H9 (cell line): ENCODE measurements around the gene LSP1. TPM values are rescaled to one million over a fixed set of nuclear protein-coding genes. Genes with fewer than 3 reads are reported as not detected.

Source experiments
- DNase-seq: peaks from one replicate; pipeline ENCODE4 v3.0.0-alpha.2; 2017
- H2AFZ ChIP-seq: one replicate; pipeline ENCODE4 v1.6.1; 2013; ENCODE audit warnings: mild to moderate bottlenecking, low read length, control low read depth, moderate library complexity
- H2AK5ac ChIP-seq: 2 replicates; pipeline ENCODE4 v1.6.1; 2013; ENCODE audit warnings: low read length, control low read depth, mixed read lengths; ENCODE audit not compliant: insufficient read length
- H2BK120ac ChIP-seq: one replicate; pipeline ENCODE4 v1.6.1; 2013; ENCODE audit warnings: low read depth, mild to moderate bottlenecking, low read length, control low read depth, inconsistent platforms; ENCODE audit not compliant: poor library complexity, severe bottlenecking
- H2BK12ac ChIP-seq: 2 replicates; pipeline ENCODE4 v1.6.1; 2013; ENCODE audit warnings: low read length, control low read depth, mixed read lengths, low read depth; ENCODE audit not compliant: insufficient read length
- H2BK15ac ChIP-seq: 2 replicates; pipeline ENCODE4 v1.6.1; 2013; ENCODE audit warnings: low read depth, low read length, control low read depth
- H2BK20ac ChIP-seq: one replicate; pipeline ENCODE4 v1.6.1; 2013; ENCODE audit warnings: low read depth, mild to moderate bottlenecking, low read length, control low read depth, inconsistent platforms; ENCODE audit not compliant: poor library complexity, severe bottlenecking
- H2BK5ac ChIP-seq: 2 replicates; pipeline ENCODE4 v1.6.1; 2013; ENCODE audit warnings: low read length, control low read depth, mixed read lengths; ENCODE audit not compliant: insufficient read length
- H3K14ac ChIP-seq: 2 replicates; pipeline ENCODE4 v1.6.1; 2013; ENCODE audit warnings: low read length, control low read depth; ENCODE audit not compliant: insufficient read depth
- H3K18ac ChIP-seq: 2 replicates; pipeline ENCODE4 v1.6.1; 2013; ENCODE audit warnings: low read depth, mild to moderate bottlenecking, mixed read lengths, low read length, control low read depth; ENCODE audit not compliant: insufficient read length
- H3K23ac ChIP-seq: 2 replicates; pipeline ENCODE4 v1.6.1; 2013; ENCODE audit warnings: low read length, control low read depth, mixed read lengths, low read depth; ENCODE audit not compliant: insufficient read length
- H3K23me2 ChIP-seq: 2 replicates; pipeline ENCODE4 v1.6.1; 2013; ENCODE audit warnings: low read depth, mild to moderate bottlenecking, mixed read lengths, low read length, control low read depth; ENCODE audit not compliant: insufficient read length, poor library complexity, severe bottlenecking
- H3K27ac ChIP-seq: 2 replicates; pipeline ENCODE4 v1.5.1; 2013; ENCODE audit warnings: low read length, control low read depth, mixed read lengths, low read depth; ENCODE audit not compliant: insufficient read length
- H3K27me3 ChIP-seq: 2 replicates; pipeline ENCODE4 v1.6.1; 2013; ENCODE audit warnings: low read length, control low read depth, inconsistent platforms; ENCODE audit not compliant: insufficient read depth
- H3K4ac ChIP-seq: 2 replicates; pipeline ENCODE4 v1.6.1; 2013; ENCODE audit warnings: low read depth, mild to moderate bottlenecking, control low read depth, inconsistent platforms, low read length, moderate library complexity
- H3K4me1 ChIP-seq: 2 replicates; pipeline ENCODE4 v1.6.1; 2013; ENCODE audit warnings: low read length, control low read depth, inconsistent platforms; ENCODE audit not compliant: insufficient read depth
- H3K4me2 ChIP-seq: 2 replicates; pipeline ENCODE4 v1.6.1; 2013; ENCODE audit warnings: low read length, control low read depth, mixed read lengths; ENCODE audit not compliant: insufficient read length, insufficient read depth
- H3K56ac ChIP-seq: 2 replicates; pipeline ENCODE4 v1.6.1; 2013; ENCODE audit warnings: low read depth, mild to moderate bottlenecking, mixed read lengths, low read length, control low read depth; ENCODE audit not compliant: insufficient read length
- H3K79me1 ChIP-seq: 2 replicates; pipeline ENCODE4 v1.6.1; 2013; ENCODE audit warnings: low read depth, mild to moderate bottlenecking, moderate library complexity, low read length, control low read depth, inconsistent platforms; ENCODE audit not compliant: insufficient read depth, poor library complexity, severe bottlenecking
- H3K79me2 ChIP-seq: 2 replicates; pipeline ENCODE4 v1.6.1; 2013; ENCODE audit warnings: low read length, control low read depth, inconsistent platforms; ENCODE audit not compliant: insufficient read depth
- H3K9ac ChIP-seq: 2 replicates; pipeline ENCODE4 v1.6.1; 2013; ENCODE audit warnings: low read length, control low read depth, mixed read lengths; ENCODE audit not compliant: insufficient read length; ENCODE audit errors: extremely low read depth
- H3K9me3 ChIP-seq: one replicate; pipeline ENCODE4 v1.6.1; 2013; ENCODE audit warnings: low read depth, low read length, inconsistent platforms; ENCODE audit not compliant: control insufficient read depth
- H3T11ph ChIP-seq: one replicate; pipeline ENCODE4 v1.6.1; 2013; ENCODE audit warnings: mild to moderate bottlenecking, low read length, control low read depth, inconsistent platforms
- H4K20me1 ChIP-seq: one replicate; pipeline ENCODE4 v1.6.1; 2013; ENCODE audit not compliant: control insufficient read depth, insufficient read length, insufficient read depth
- H4K5ac ChIP-seq: 2 replicates; pipeline ENCODE4 v1.6.1; 2013; ENCODE audit warnings: low read depth, mild to moderate bottlenecking, mixed read lengths, low read length, control low read depth; ENCODE audit not compliant: insufficient read length
- H4K8ac ChIP-seq: replicated peaks from 2 replicates; pipeline ENCODE4 v1.6.1; 2013; ENCODE audit warnings: low read length, control low read depth, mixed read lengths, low read depth; ENCODE audit not compliant: insufficient read length
- H4K91ac ChIP-seq: 2 replicates; pipeline ENCODE4 v1.6.1; 2013; ENCODE audit warnings: low read depth, mild to moderate bottlenecking, moderate library complexity, mixed read lengths, low read length, control low read depth; ENCODE audit not compliant: insufficient read length
- H3K27ac Mint-ChIP-seq, 3 experiments: 2 replicates in 2 of 3; 3 replicates in 1 of 3; pipeline ENCODE4 v1.8.0; 2020 to 2021; ENCODE audit warnings: mixed read lengths in 3 of 3, mild to moderate bottlenecking in 1 of 3, moderate library complexity in 1 of 3
- H3K27me3 Mint-ChIP-seq: 2 replicates; pipeline ENCODE4 v1.8.0; 2021; ENCODE audit warnings: low read depth, mild to moderate bottlenecking, moderate library complexity, mixed read lengths
- H3K36me3 Mint-ChIP-seq, 3 experiments: 2 replicates in 2 of 3; 3 replicates in 1 of 3; pipeline ENCODE4 v1.8.0; 2020 to 2021; ENCODE audit warnings: low read depth in 3 of 3, mixed read lengths in 3 of 3; ENCODE audit not compliant: insufficient read depth in 1 of 3
- H3K4me1 Mint-ChIP-seq, 2 experiments: 2 replicates each; pipeline ENCODE4 v1.8.0; 2020; ENCODE audit warnings: mixed read lengths in 2 of 2
- H3K4me3 Mint-ChIP-seq, 2 experiments: 2 replicates in 1 of 2; 3 replicates in 1 of 2; pipeline ENCODE4 v1.8.0; 2020 to 2021; ENCODE audit warnings: mild to moderate bottlenecking in 2 of 2, mixed read lengths in 2 of 2, moderate library complexity in 1 of 2
- H3K9me3 Mint-ChIP-seq, 2 experiments: 2 replicates in 1 of 2; 3 replicates in 1 of 2; pipeline ENCODE4 v1.8.0; 2020; ENCODE audit warnings: mild to moderate bottlenecking in 2 of 2, mixed read lengths in 2 of 2, moderate library complexity in 1 of 2
- WGBS: extraction: QIAGEN DNeasy Blood & Tissue Kit; methylation state at CpG from one replicate; pipeline ENCODE4 v1.1.7; 2013; ENCODE audit warnings: missing lambda C conversion rate, low lambda C conversion rate, mixed read lengths; ENCODE audit not compliant: insufficient read length; ENCODE audit errors: extremely low coverage; 5-methylcytosine and 5-hydroxymethylcytosine counted together
- total RNA-seq: library from RNA; stranded (reverse); gene quantifications from 2 replicates; pipeline ENCODE4 v1.2.1, GENCODE V29; 2021
- TF ChIP-seq, protein P1 (sequence below): fragments of 200-600 bp; sonication (generic); conservative IDR thresholded peaks from 3 replicates; pipeline ENCODE4 v1.8.0; 2021; ENCODE audit warnings: antibody characterized with exemption, mild to moderate bottlenecking

LSP1 gene
- total RNA-seq, 1 experiment from 2014 or later = not detected

DNA sequence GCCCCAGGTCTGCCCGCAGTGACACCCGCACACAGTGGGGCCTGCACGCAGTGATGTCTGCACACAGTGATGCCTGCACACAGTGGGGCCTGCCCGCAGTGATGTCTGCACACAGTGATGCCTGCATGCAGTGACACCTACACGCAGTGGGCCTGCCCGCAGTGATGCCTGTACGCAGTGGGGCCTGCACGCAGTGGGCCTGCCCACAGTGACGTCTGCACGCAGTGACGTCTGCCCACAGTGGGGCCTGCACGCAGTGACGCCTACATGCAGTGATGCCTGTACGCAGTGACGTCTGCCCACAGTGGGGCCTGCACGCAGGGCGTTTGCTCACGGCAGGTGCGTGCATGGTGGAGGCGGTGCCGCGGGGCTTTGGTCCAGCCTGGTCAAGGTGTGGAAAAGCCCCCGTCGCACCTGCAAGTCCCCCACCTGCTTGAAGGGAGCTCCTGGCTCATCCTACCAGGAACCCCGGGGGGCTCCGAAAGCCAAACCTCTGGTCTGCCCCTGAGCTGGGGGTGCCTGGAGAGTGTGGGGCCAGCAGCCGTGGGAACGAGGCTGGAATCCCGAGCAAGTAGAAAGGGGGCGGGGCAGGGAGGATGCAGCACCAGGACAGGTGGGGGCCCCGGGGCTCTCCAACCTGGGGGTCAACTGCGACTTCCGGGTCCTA lies 27.0 kb upstream of the LSP1 start:
- peaks cover 0 to 6% of the 10 kb centered on the region in 2 experiments; a peak in 1 of 5 replicates for H3K9me3 Mint-ChIP-seq
- WGBS = no CpG with 5 or more reads among the region's 33 CpGs
- H3K27ac Mint-ChIP-seq = no peak overlapping the region

More for the DNA sequence above, 27.0 kb upstream of the LSP1 start:
- no peak overlapping the region for H2BK120ac ChIP-seq
- no peak overlapping the region for H3K4me3 Mint-ChIP-seq
- no peak overlapping the region for H4K5ac ChIP-seq
- H2BK15ac ChIP-seq = no peak overlapping the region
- TF ChIP-seq, protein P1, sequence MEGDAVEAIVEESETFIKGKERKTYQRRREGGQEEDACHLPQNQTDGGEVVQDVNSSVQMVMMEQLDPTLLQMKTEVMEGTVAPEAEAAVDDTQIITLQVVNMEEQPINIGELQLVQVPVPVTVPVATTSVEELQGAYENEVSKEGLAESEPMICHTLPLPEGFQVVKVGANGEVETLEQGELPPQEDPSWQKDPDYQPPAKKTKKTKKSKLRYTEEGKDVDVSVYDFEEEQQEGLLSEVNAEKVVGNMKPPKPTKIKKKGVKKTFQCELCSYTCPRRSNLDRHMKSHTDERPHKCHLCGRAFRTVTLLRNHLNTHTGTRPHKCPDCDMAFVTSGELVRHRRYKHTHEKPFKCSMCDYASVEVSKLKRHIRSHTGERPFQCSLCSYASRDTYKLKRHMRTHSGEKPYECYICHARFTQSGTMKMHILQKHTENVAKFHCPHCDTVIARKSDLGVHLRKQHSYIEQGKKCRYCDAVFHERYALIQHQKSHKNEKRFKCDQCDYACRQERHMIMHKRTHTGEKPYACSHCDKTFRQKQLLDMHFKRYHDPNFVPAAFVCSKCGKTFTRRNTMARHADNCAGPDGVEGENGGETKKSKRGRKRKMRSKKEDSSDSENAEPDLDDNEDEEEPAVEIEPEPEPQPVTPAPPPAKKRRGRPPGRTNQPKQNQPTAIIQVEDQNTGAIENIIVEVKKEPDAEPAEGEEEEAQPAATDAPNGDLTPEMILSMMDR = no peak
- no peak overlapping the region for H3K23ac ChIP-seq
- peaks cover 25% of the 10 kb centered on the region for H3K27me3 Mint-ChIP-seq
- no peak overlapping the region for H3K56ac ChIP-seq
- no peak overlapping the region for H2BK20ac ChIP-seq
- no peaks in the 10 kb centered on the region for H3K9me3 ChIP-seq
- H3K4me2 ChIP-seq = no peak overlapping the region
- no peaks in the 10 kb centered on the region for H3K4me1 Mint-ChIP-seq
- H4K91ac ChIP-seq = no peak overlapping the region
- H3K18ac ChIP-seq = no peak overlapping the region
- H4K20me1 ChIP-seq = no peaks in the 10 kb centered on the region
- no peak overlapping the region for H2AK5ac ChIP-seq
- H2AFZ ChIP-seq = no peak overlapping the region
- H3K36me3 Mint-ChIP-seq = no peaks in the 10 kb centered on the region
- no peaks in the 10 kb centered on the region for H3K23me2 ChIP-seq
- no peaks in the 10 kb centered on the region for H3K79me2 ChIP-seq
- no peaks in the 10 kb centered on the region for H3K27me3 ChIP-seq
- no peak overlapping the region for H3K4ac ChIP-seq
- no peak for DNase-seq
- no peaks in the 10 kb centered on the region for H3K4me1 ChIP-seq
- H3K14ac ChIP-seq = no peak overlapping the region
- H2BK12ac ChIP-seq = no peak overlapping the region
- H3T11ph ChIP-seq = no peak overlapping the region
- no peaks in the 10 kb centered on the region for H3K79me1 ChIP-seq
- H3K9ac ChIP-seq = no peak overlapping the region
- H4K8ac ChIP-seq = no peak overlapping the region
- H3K27ac ChIP-seq = no peak overlapping the region
- no peak overlapping the region for H2BK5ac ChIP-seq
